ENCODE data around the gene ANXA7.

- TF ChIP-seq POLR2A (IDR thresholded peaks at IDR 0.05) (no peak), POLR2AphosphoS5 (IDR thresholded peaks at IDR 0.05) (no peak), CTCF (IDR thresholded peaks at IDR 0.05) (no peak)
Observed at GRCh38 chr10:73376679-73377078, 37.2 kb downstream of the ANXA7 start.

Data from breast epithelium (tissue), 3 donors.